CD8-positive, alpha-beta memory T cell (primary cell): ENCODE data around the gene CA12. TPM values are rescaled to one million over a fixed set of nuclear protein-coding genes. Genes with fewer than 3 reads are reported as not detected.

Source experiments
- CTCF ChIA-PET: fragments of 350-600 bp; sonication (Branson Sonifier 250); formaldehyde crosslinking; loops from one replicate; lab custom pipeline; 2021; ENCODE audit warnings: antibody characterized with exemption; lab: Charles Lee
- POLR2A ChIA-PET: fragments of 350-600 bp; sonication (Branson Sonifier 250); formaldehyde crosslinking; loops from one replicate; lab custom pipeline; 2021; ENCODE audit warnings: antibody characterized with exemption; lab: Charles Lee
- DNase-seq, 5 donors: peaks; one replicate each; pipeline versions ENCODE4 v3.0.0 to v3.0.0-alpha.2; 2020 to 2022; ENCODE audit warnings: mixed read lengths in 1 of 5
- H3K27ac ChIP-seq: one replicate; pipeline ENCODE4 v1.7.0; 2013; ENCODE audit warnings: low read depth, mild to moderate bottlenecking, low read length, moderate library complexity
- H3K27me3 ChIP-seq: 2 replicates; pipeline ENCODE4 v1.7.0; 2013; ENCODE audit warnings: low read length, mild to moderate bottlenecking; ENCODE audit not compliant: insufficient read depth, poor library complexity, severe bottlenecking
- H3K36me3 ChIP-seq: 2 replicates; pipeline ENCODE4 v1.7.0; 2013; ENCODE audit warnings: mild to moderate bottlenecking, low read length, moderate library complexity; ENCODE audit not compliant: insufficient read depth
- H3K4me1 ChIP-seq: 2 replicates; pipeline ENCODE4 v1.7.0; 2013; ENCODE audit warnings: mild to moderate bottlenecking, low read length, moderate library complexity; ENCODE audit not compliant: insufficient read depth
- H3K4me3 ChIP-seq: 2 replicates; pipeline ENCODE4 v1.7.0; 2013; ENCODE audit warnings: mild to moderate bottlenecking, low read length
- H3K9me3 ChIP-seq: 2 replicates; pipeline ENCODE4 v1.7.0; 2013; ENCODE audit warnings: mild to moderate bottlenecking, low read length
- H3K27ac Mint-ChIP-seq, 8 donors: one replicate each; pipeline ENCODE4 v1.8.0; 2020 to 2021; ENCODE audit warnings: mixed read lengths in 8 of 8, mild to moderate bottlenecking in 6 of 8, inconsistent platforms in 3 of 8, moderate library complexity in 3 of 8
- H3K27me3 Mint-ChIP-seq, 2 donors: one replicate each; pipeline ENCODE4 v1.8.0; 2020 to 2021; ENCODE audit warnings: mixed read lengths in 2 of 2, mild to moderate bottlenecking in 1 of 2, moderate library complexity in 1 of 2
- H3K36me3 Mint-ChIP-seq, 3 donors: one replicate each; pipeline ENCODE4 v1.8.0; 2020 to 2021; ENCODE audit warnings: mixed read lengths in 3 of 3, inconsistent platforms in 1 of 3, mild to moderate bottlenecking in 1 of 3
- H3K4me1 Mint-ChIP-seq, 3 donors: one replicate each; pipeline ENCODE4 v1.8.0; 2020 to 2021; ENCODE audit warnings: mixed read lengths in 3 of 3, inconsistent platforms in 1 of 3, mild to moderate bottlenecking in 1 of 3
- H3K4me3 Mint-ChIP-seq, 7 donors: one replicate each; pipeline ENCODE4 v1.8.0; 2020 to 2021; ENCODE audit warnings: mixed read lengths in 7 of 7, mild to moderate bottlenecking in 6 of 7, moderate library complexity in 4 of 7, inconsistent platforms in 2 of 7
- H3K9me3 Mint-ChIP-seq, 5 donors: one replicate each; pipeline ENCODE4 v1.8.0; 2020 to 2022; ENCODE audit warnings: mixed read lengths in 5 of 5, mild to moderate bottlenecking in 3 of 5, moderate library complexity in 2 of 5, inconsistent platforms in 1 of 5
- polyA plus RNA-seq: library from polyadenylated mRNA; unstranded; fragments of 300-500 nt; fragmentation: Illumina TruSeq; gene quantifications from one replicate; pipeline ENCODE4 v1.2.3, GENCODE V29; 2021
- total RNA-seq, 2 experiments: library from RNA; stranded (reverse); gene quantifications; one replicate each; pipeline ENCODE4 v1.2.3, GENCODE V29; 2021

The CA12 gene
- total and polyA plus RNA-seq, 3 experiments from 2014 or later: 0.08 TPM; not detected in 2

DNA sequence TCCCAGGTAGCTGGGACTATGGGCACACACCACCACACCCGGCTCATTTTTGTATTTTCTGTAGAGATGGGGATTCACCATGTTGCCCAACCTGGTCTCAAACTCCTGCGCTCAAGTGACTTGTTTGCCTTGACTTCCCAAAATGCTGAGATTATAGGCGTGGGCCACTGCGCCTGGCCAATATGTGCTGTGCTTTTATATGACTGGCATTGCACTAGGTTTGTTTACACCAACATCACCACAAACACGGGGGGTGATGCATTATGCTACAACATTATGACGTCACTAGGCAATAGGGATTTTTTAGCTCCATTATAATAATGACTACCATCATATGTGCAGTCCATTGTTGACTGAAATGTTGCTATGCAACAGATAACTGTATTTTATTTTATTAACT is 97.3 kb downstream of the CA12 start:
- H3K27ac ChIP-seq: no peak overlapping the region
- DNase-seq: no peak
- H3K36me3 ChIP-seq: peaks cover 9% of the 10 kb centered on the region
- ChIA-PET CTCF (no interaction called here), POLR2A (no interaction called here)
- no peaks in the 10 kb centered on the region for H3K27me3 Mint-ChIP-seq
- H3K4me1 ChIP-seq: no peaks in the 10 kb centered on the region
- H3K27me3 ChIP-seq: no peaks in the 10 kb centered on the region
- peaks cover 18 to 26% (median 20%) of the 10 kb centered on the region in 3 donors for H3K4me1 Mint-ChIP-seq
- peaks cover 4 to 49% (median 17%) of the 10 kb centered on the region in 3 donors for H3K36me3 Mint-ChIP-seq
- H3K4me3 ChIP-seq: no peak overlapping the region
- no peaks in the 10 kb centered on the region for H3K9me3 Mint-ChIP-seq
- no peaks in the 10 kb centered on the region for H3K9me3 ChIP-seq
- no peak overlapping the region for H3K27ac Mint-ChIP-seq
- H3K4me3 Mint-ChIP-seq: no peak overlapping the region

DNA sequence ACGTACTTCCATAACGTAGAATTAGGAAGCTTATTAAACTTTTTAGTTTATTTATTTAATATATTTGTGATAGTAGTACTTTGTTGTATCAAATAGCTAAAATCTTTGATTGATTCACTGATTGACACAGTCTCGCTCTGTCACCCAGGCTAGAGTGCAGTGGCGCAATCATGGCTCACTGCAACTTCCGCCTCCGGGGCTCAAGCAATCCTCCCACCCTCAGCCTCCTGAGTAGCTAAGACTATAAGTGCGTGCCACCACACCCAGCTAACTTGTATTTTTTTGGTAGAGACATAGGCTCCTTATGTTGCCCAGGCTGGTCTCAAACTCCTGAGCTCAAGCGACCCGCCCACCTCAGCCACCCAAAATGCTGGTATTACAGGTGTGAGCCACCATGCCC is 98.5 kb downstream of the CA12 start:
- Histone ChIP-seq H3K27me3 (no peaks in the 10 kb centered on the region), H3K36me3 (peaks cover 9% of the 10 kb centered on the region), H3K9me3 (no peaks in the 10 kb centered on the region), H3K4me3 (no peak overlapping the region), H3K4me1 (peaks cover 10% of the 10 kb centered on the region), H3K27ac (no peak overlapping the region)
- H3K9me3 Mint-ChIP-seq: no peaks in the 10 kb centered on the region
- peak overlapping the region in 3 of 8 donors; percentile 40 to 84 (median 56) for H3K27ac Mint-ChIP-seq
- CTCF ChIA-PET: no interaction called here
- DNase-seq: no peak
- H3K4me1 Mint-ChIP-seq: peaks cover 16 to 28% (median 23%) of the 10 kb centered on the region in 3 donors
- H3K27me3 Mint-ChIP-seq: no peaks in the 10 kb centered on the region
- H3K4me3 Mint-ChIP-seq: no peak overlapping the region
- POLR2A ChIA-PET: no interaction called here
- H3K36me3 Mint-ChIP-seq: peaks cover 4 to 46% (median 15%) of the 10 kb centered on the region in 3 donors

DNA sequence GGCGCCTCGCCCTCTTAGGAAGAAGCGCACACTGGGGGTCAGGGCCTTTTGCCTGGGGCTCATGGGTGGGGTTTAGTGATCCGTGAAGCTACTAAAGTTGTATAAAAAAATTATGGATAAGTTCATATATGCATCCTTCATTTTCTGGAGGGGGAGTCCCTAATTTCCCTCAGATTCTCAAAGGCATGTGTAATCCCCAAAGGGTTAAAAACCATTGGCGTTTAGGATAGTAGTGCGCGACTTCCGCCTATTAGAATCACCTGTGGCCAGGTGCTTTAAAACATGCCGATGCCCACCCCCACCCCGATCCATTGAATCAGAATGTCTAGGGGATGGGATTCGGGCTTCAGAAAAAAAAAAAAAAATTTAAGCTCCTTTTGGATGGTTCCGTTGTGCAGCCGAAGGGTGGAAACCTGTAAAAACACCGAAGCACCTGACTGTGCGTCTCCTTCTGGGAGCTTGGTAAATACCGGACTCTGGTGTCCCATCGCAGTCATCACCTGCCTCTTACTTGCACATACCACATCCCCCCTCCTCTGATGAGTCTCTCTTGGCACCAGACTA is 103.7 kb downstream of the CA12 start:
- ChIA-PET POLR2A (interaction anchor here (0.5 to 1.7 kb wide), 5 partner anchors 34 to 1563 kb away, joined by 3 to 6 read pairs (median 3); partner anchors contain the start of gene RPS27L), CTCF (interaction anchor here (0.8 to 1.4 kb wide), 2 partner anchors 120 to 230 kb away, joined by 3 to 4 read pairs; partner anchors contain the start of gene RPS27L)
- H3K4me1 ChIP-seq: peaks cover 32% of the 10 kb centered on the region
- H3K36me3 ChIP-seq: peaks cover 4% of the 10 kb centered on the region
- H3K36me3 Mint-ChIP-seq: peaks cover 0 to 11% (median 3%) of the 10 kb centered on the region in 3 donors
- H3K4me3 Mint-ChIP-seq: peak overlapping the region; percentile 80 to 92 (median 83)
- no peaks in the 10 kb centered on the region for H3K27me3 ChIP-seq
- no peaks in the 10 kb centered on the region for H3K9me3 Mint-ChIP-seq
- H3K27me3 Mint-ChIP-seq: no peaks in the 10 kb centered on the region
- peak overlapping the region; percentile 65 for H3K27ac ChIP-seq
- peaks cover 37 to 52% (median 47%) of the 10 kb centered on the region in 3 donors for H3K4me1 Mint-ChIP-seq
- peak overlapping the region; percentile 65 for H3K4me3 ChIP-seq
- DNase-seq: peak in 1 of 5 donors; percentile 16
- peak overlapping the region; percentile 32 to 93 (median 84) for H3K27ac Mint-ChIP-seq
- no peaks in the 10 kb centered on the region for H3K9me3 ChIP-seq

DNA sequence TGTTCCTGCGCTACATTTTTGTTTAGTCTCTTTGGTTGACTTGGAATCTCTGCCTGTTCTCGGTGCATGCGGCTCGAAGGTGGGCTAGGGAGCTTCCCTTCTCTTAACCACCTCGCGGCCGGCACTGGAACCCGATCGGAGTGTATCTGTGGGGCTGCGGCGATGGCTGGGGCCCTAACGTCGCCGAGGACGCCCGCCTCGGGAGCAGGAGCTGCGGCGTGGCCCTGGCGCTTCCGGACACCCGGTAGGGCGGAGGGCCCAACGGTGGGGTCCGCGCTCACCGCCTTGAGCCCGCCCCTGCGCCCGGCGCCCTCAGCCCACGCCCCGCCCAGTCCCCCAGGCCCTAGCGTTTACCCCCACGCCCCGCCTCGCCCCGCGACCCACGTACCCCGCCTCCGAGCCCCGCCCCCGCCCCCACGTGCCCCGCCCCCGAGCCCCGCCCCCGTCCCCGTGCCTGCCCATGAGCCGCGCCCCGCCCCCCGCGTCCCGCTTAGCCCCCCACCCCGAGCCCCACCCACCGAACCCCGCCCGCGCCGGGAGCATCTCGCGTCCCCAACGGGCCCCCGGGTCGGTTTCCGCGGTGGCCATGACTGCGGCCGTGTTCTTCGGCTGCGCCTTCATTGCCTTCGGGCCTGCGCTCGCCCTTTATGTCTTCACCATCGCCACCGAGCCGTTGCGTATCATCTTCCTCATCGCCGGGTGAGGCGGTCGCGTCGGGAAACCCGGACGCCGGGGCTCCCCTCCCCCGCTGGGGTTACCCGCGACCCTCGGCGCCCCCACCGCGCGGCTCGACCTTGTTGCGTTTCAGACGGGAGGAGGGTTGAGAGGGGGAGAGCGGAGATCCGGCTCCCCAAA is 104.4 kb downstream of the CA12 start, which contains the start of gene APH1B:
TSS of gene APH1B (plus strand) at position 568 of the 855 bp plus-strand sequence. CDS start at position 587, 19 bp downstream.
- H3K4me3 ChIP-seq: peak within 1 kb of the TSS; percentile 71
- Mint-ChIP-seq H3K4me1 (peaks cover 37 to 52% (median 47%) of the 10 kb centered on the region in 3 donors), H3K27me3 (no peaks in the 10 kb centered on the region), H3K4me3 (peak within 1 kb of the TSS; percentile 80 to 92 (median 84)), H3K9me3 (no peaks in the 10 kb centered on the region), H3K36me3 (peaks cover 0 to 11% (median 3%) of the 10 kb centered on the region in 3 donors), H3K27ac (peak within 1 kb of the TSS; percentile 82 to 98 (median 91))
- POLR2A ChIA-PET: interaction anchor here (0.6 to 1.3 kb wide), 9 partner anchors 9 to 1564 kb away, joined by 3 to 5 read pairs (median 4); no protein-coding TSS in a partner anchor
- peak; percentile 74 to 89 (median 79) for DNase-seq
- peak within 1 kb of the TSS; percentile 72 for H3K27ac ChIP-seq
- H3K27me3 ChIP-seq: no peaks in the 10 kb centered on the region
- H3K4me1 ChIP-seq: peaks cover 32% of the 10 kb centered on the region
- peaks cover 4% of the 10 kb centered on the region for H3K36me3 ChIP-seq
- H3K9me3 ChIP-seq: no peaks in the 10 kb centered on the region
- CTCF ChIA-PET: interaction anchor here (0.8 to 1.1 kb wide), 2 partner anchors 12 to 229 kb away, joined by 3 to 4 read pairs; no protein-coding TSS in a partner anchor

DNA sequence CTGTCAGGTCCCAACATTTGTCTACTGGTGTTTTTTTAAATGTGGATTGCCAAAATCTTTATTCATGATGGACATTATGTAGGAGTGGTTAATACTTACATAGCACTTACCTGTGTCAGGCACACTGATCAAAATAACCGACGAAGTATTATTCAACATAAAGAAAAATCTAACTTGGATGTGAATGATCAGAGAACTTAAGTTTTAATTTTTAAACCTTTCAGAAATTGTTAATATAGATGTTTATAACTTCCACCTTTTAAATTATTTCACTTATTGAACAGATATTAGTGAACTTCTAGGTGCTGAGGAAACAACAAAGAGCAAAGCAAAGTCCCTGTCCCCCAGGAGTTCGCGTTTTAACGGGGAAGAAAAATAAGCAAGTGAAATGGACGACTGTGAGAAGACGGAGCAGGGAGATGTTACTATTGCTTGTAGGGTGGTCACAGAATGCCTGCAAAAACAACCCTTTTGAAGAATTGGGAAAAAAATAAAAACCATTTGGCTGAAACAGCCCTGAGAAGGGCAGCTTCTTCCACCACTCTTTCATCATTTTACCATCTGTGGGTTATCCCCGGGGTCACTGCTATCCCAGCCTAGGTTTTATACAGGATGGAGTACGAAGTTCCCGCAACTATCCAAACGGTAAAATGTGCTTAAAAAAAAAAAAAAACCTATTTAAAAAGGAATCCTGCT is 105.2 kb downstream of the CA12 start:
- Histone ChIP-seq H3K4me3 (peak overlapping the region; percentile 71), H3K27me3 (no peaks in the 10 kb centered on the region), H3K27ac (peak overlapping the region; percentile 72), H3K9me3 (no peaks in the 10 kb centered on the region), H3K4me1 (peaks cover 32% of the 10 kb centered on the region), H3K36me3 (peaks cover 4% of the 10 kb centered on the region)
- Mint-ChIP-seq H3K36me3 (peaks cover 0 to 11% (median 3%) of the 10 kb centered on the region in 3 donors), H3K4me1 (peaks cover 37 to 52% (median 47%) of the 10 kb centered on the region in 3 donors), H3K4me3 (peak overlapping the region; percentile 75 to 91 (median 83)), H3K27ac (peak overlapping the region; percentile 71 to 98 (median 91)), H3K9me3 (no peaks in the 10 kb centered on the region), H3K27me3 (no peaks in the 10 kb centered on the region)
- DNase-seq: no peak
- CTCF ChIA-PET: interaction anchor here (1.1 to 1.9 kb wide), 4 partner anchors 12 to 228 kb away, joined by 3 to 6 read pairs (median 4); no protein-coding TSS in a partner anchor
- POLR2A ChIA-PET: interaction anchor here (0.7 to 1.1 kb wide), 6 partner anchors 9 to 1216 kb away, joined by 4 to 5 read pairs (median 4); no protein-coding TSS in a partner anchor

DNA sequence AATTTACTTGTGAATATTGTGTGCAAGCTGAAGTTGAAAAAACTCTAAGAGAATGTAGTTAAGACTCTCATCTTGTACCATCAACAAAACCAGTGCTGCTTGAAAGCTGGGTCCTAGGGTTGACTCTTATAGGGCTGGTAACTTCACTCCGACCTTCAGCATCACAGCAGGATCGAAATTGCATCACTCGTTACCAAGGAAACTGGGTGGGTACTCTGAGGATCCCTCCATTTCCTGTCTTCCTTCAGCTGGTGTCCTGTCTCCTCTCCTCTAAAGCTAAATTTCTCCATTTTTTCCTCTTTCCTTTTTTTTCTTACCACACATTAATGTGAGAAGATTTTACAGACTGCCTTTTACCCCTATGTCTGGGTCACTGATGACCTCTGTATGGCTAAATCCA is 107.2 kb downstream of the CA12 start:
- Mint-ChIP-seq H3K4me1 (peaks cover 34 to 47% (median 45%) of the 10 kb centered on the region in 3 donors), H3K9me3 (no peaks in the 10 kb centered on the region), H3K36me3 (peaks cover 4 to 10% (median 8%) of the 10 kb centered on the region in 3 donors), H3K27ac (peak overlapping the region; percentile 24 to 88 (median 71)), H3K4me3 (peak overlapping the region in 2 of 7 donors; percentile 41 to 66), H3K27me3 (no peaks in the 10 kb centered on the region)
- DNase-seq: peak in 2 of 5 donors; percentile 14 to 25
- H3K27me3 ChIP-seq: no peaks in the 10 kb centered on the region
- H3K4me3 ChIP-seq: no peak overlapping the region
- no peak overlapping the region for H3K27ac ChIP-seq
- POLR2A ChIA-PET: interaction anchor here (0.8 kb wide), 1 partner anchor 117 kb away, joined by 3 read pairs; the partner anchor contains the start of gene RPS27L
- CTCF ChIA-PET: interaction anchor here (1.5 to 1.6 kb wide), 2 partner anchors 41 to 83 kb away, joined by 3 to 5 read pairs; no protein-coding TSS in a partner anchor
- H3K36me3 ChIP-seq: no peaks in the 10 kb centered on the region
- peaks cover 32% of the 10 kb centered on the region for H3K4me1 ChIP-seq
- H3K9me3 ChIP-seq: no peaks in the 10 kb centered on the region
